GM23338 (cell line): ENCODE results near the gene ZNF365. TPM values are rescaled to one million over a fixed set of nuclear protein-coding genes. Genes with fewer than 3 reads are reported as not detected.

Experiments
- ATAC-seq: fragments of 200-7000 bp; cut with Tn5 transposase; 3 replicates; pipeline ENCODE4 v1.9.1; 2020
- DNase-seq: peaks from one replicate; pipeline ENCODE4 v3.0.0-alpha.2; 2015; ENCODE audit warnings: low spot score
- H2AFZ ChIP-seq: fragments of 200-600 bp; sonication (generic); 2 replicates; pipeline ENCODE4 v1.8.0; 2016; ENCODE audit warnings: antibody characterized with exemption, mild to moderate bottlenecking, moderate library complexity
- H3F3A ChIP-seq: fragments of 200-600 bp; sonication (generic); replicated peaks from 2 replicates; pipeline ENCODE4 v1.8.0; 2017; ENCODE audit warnings: antibody characterized with exemption, mixed run types, low read depth
- H3K27ac ChIP-seq: fragments of 200-600 bp; sonication (generic); 2 replicates; pipeline ENCODE4 v1.6.1; 2016; ENCODE audit warnings: low read depth
- H3K27me3 ChIP-seq: fragments of 200-600 bp; sonication (generic); 2 replicates; pipeline ENCODE4 v1.8.0; 2016; ENCODE audit warnings: mild to moderate bottlenecking, mixed run types, moderate library complexity; ENCODE audit not compliant: insufficient read depth
- H3K36me3 ChIP-seq: fragments of 200-600 bp; sonication (generic); 2 replicates; pipeline ENCODE4 v1.8.0; 2016; ENCODE audit warnings: mild to moderate bottlenecking; ENCODE audit not compliant: insufficient read depth
- H3K4me1 ChIP-seq: fragments of 200-600 bp; sonication (generic); 2 replicates; pipeline ENCODE4 v1.8.0; 2016; ENCODE audit warnings: mild to moderate bottlenecking, moderate library complexity; ENCODE audit not compliant: insufficient read depth
- H3K4me2 ChIP-seq: fragments of 200-600 bp; sonication (generic); 2 replicates; pipeline ENCODE4 v1.7.1; 2017; ENCODE audit warnings: mixed run types
- H3K4me3 ChIP-seq: fragments of 200-600 bp; sonication (generic); 2 replicates; pipeline ENCODE4 v1.6.1; 2016; ENCODE audit warnings: mixed run types
- H3K79me2 ChIP-seq: fragments of 200-600 bp; sonication (generic); replicated peaks from 2 replicates; pipeline ENCODE4 v1.8.0; 2017; ENCODE audit warnings: mild to moderate bottlenecking; ENCODE audit not compliant: insufficient read depth
- H3K9me2 ChIP-seq: fragments of 200-600 bp; sonication (generic); 2 replicates; pipeline ENCODE4 v1.8.0; 2017; ENCODE audit not compliant: insufficient read depth
- H4K20me1 ChIP-seq: fragments of 200-600 bp; sonication (generic); replicated peaks from 2 replicates; pipeline ENCODE4 v1.8.0; 2017; ENCODE audit warnings: mild to moderate bottlenecking; ENCODE audit not compliant: insufficient read depth
- H3K27ac Mint-ChIP-seq: 2 replicates; pipeline ENCODE4 v1.8.0; 2020; ENCODE audit warnings: inconsistent platforms, mild to moderate bottlenecking, moderate library complexity, mixed read lengths
- H3K27me3 Mint-ChIP-seq: 3 replicates; pipeline ENCODE4 v1.8.0; 2022; ENCODE audit warnings: low read depth, mild to moderate bottlenecking, moderate library complexity, mixed read lengths, inconsistent platforms; ENCODE audit not compliant: insufficient read depth, poor library complexity
- H3K36me3 Mint-ChIP-seq: 3 replicates; pipeline ENCODE4 v1.8.0; 2021; ENCODE audit warnings: low read depth, mild to moderate bottlenecking, inconsistent platforms, moderate library complexity, mixed read lengths
- H3K4me1 Mint-ChIP-seq: 3 replicates; pipeline ENCODE4 v1.8.0; 2020; ENCODE audit warnings: mild to moderate bottlenecking, inconsistent platforms, mixed read lengths
- H3K4me3 Mint-ChIP-seq: 3 replicates; pipeline ENCODE4 v1.8.0; 2021; ENCODE audit warnings: moderate library complexity, mild to moderate bottlenecking, inconsistent platforms, mixed read lengths
- H3K9me3 Mint-ChIP-seq: 3 replicates; pipeline ENCODE4 v1.8.0; 2020; ENCODE audit warnings: moderate library complexity, mild to moderate bottlenecking, inconsistent platforms, mixed read lengths
- CREB1 ChIP-seq: fragments of 250-450 bp; sonication (Bioruptor Pico); IDR thresholded peaks from 2 replicates; pipeline ENCODE4 v1.5.0; 2020; ENCODE audit warnings: low read depth, mild to moderate bottlenecking, moderate library complexity
- CTCF ChIP-seq, 2 experiments: fragments of 200-600 bp in 1 of 2; sonication (generic) in 1 of 2; conservative IDR thresholded peaks; 2 replicates each; pipeline versions ENCODE4 v1.5.1 to v1.6.1; 2016 to 2017; ENCODE audit warnings: antibody characterized with exemption in 2 of 2, low read depth in 2 of 2, mild to moderate bottlenecking in 2 of 2, moderate library complexity in 1 of 2
- EZH2 ChIP-seq: fragments of 200-600 bp; sonication (generic); IDR thresholded peaks from one replicate; pipeline ENCODE4 v1.8.0; 2017; ENCODE audit warnings: antibody characterized with exemption, mild to moderate bottlenecking, low read depth; ENCODE audit not compliant: unreplicated experiment
- EZH2phosphoT487 ChIP-seq: fragments of 200-600 bp; sonication (generic); IDR thresholded peaks from one replicate; pipeline ENCODE4 v1.8.1; 2018; ENCODE audit warnings: antibody characterized with exemption; ENCODE audit not compliant: unreplicated experiment
- POLR2AphosphoS5 ChIP-seq: IDR thresholded peaks from 2 replicates; pipeline ENCODE4 v1.6.1; 2016; ENCODE audit warnings: antibody characterized with exemption, low read depth
- ZNF114 ChIP-seq: fragments of 250-450 bp; sonication (Bioruptor Pico); IDR thresholded peaks from 2 replicates; pipeline ENCODE4 v1.5.0; 2020; ENCODE audit warnings: mild to moderate bottlenecking, moderate library complexity
- ZNF331 ChIP-seq: fragments of 250-450 bp; sonication (Bioruptor Pico); IDR thresholded peaks from 2 replicates; pipeline ENCODE4 v1.5.0; 2020; ENCODE audit warnings: low read depth, mild to moderate bottlenecking, moderate library complexity
- ZNF462 ChIP-seq: fragments of 250-450 bp; sonication (Bioruptor Pico); IDR thresholded peaks from 2 replicates; pipeline ENCODE4 v1.5.0; 2020; ENCODE audit warnings: mild to moderate bottlenecking, moderate library complexity
- polyA plus RNA-seq: library from polyadenylated mRNA; unstranded; fragments of >200 nt; fragmentation: Nextera tagmentation; extraction: Ambion mirVana; gene quantifications from 2 replicates; pipeline ENCODE4 v1.2.1, GENCODE V29; 2016
- total RNA-seq: library from RNA; depleted of rRNA; stranded (reverse); fragments of >200 nt; shearing (Covaris generic); gene quantifications from 2 replicates; pipeline ENCODE4 v1.2.3, GENCODE V29; 2014

Gene ZNF365
- total and polyA plus RNA-seq, 2 experiments from 2014 or later: 0.19 to 0.59 TPM

- H2AFZ ChIP-seq: no peak overlapping the region
- no peaks in the 10 kb centered on the region for H3K36me3 ChIP-seq
- H3K79me2 ChIP-seq: no peaks in the 10 kb centered on the region
- Mint-ChIP-seq H3K4me3 (no peak overlapping the region), H3K36me3 (no peaks in the 10 kb centered on the region), H3K27ac (no peak overlapping the region), H3K9me3 (no peaks in the 10 kb centered on the region), H3K27me3 (no peaks in the 10 kb centered on the region), H3K4me1 (peaks cover 9% of the 10 kb centered on the region)
- no peak overlapping the region for H3K4me3 ChIP-seq
- H4K20me1 ChIP-seq: no peaks in the 10 kb centered on the region
- ATAC-seq (no peak), DNase-seq (no peak)
- H3K4me2 ChIP-seq: no peak overlapping the region
- H3K9me2 ChIP-seq: no peaks in the 10 kb centered on the region
- no peaks in the 10 kb centered on the region for H3K27me3 ChIP-seq
- no peaks in the 10 kb centered on the region for H3F3A ChIP-seq
- TF ChIP-seq CTCF (conservative IDR thresholded peaks at IDR 0.05; ENCODE audit: low read depth in 2 of 2) (no peak), ZNF462 (CRISPR knock-in tag) (no peak), ZNF114 (CRISPR knock-in tag) (no peak), POLR2AphosphoS5 (no peak), ZNF331 (no peak), EZH2phosphoT487 (no peak), CREB1 (CRISPR knock-in tag) (no peak), EZH2 (no peak)
- no peak overlapping the region for H3K27ac ChIP-seq
- peaks cover 5% of the 10 kb centered on the region; the same call in 1 of the 2 replicates for H3K4me1 ChIP-seq
Measured at GRCh38 chr10:62384447-62385081, 10.4 kb downstream of the ZNF365 start.
